Panc1 (cell line): ENCODE data around the gene FIGNL2.

Experiments
- POLR2AphosphoS5 ChIP-seq: IDR thresholded peaks from 2 replicates; pipeline ENCODE4 v1.6.1; 2012; ENCODE audit warnings: mild to moderate bottlenecking, low read depth, low read length, moderate library complexity
- TF ChIP-seq, protein P1 (sequence below): fragments of 450-650 bp; IDR thresholded peaks from 2 replicates; pipeline ENCODE4 v1.5.1; 2017; ENCODE audit warnings: mild to moderate bottlenecking

GRCh38 chr12:51827925-51828818 is 20.3 kb downstream of the FIGNL2 start:
- TF ChIP-seq, protein P1, sequence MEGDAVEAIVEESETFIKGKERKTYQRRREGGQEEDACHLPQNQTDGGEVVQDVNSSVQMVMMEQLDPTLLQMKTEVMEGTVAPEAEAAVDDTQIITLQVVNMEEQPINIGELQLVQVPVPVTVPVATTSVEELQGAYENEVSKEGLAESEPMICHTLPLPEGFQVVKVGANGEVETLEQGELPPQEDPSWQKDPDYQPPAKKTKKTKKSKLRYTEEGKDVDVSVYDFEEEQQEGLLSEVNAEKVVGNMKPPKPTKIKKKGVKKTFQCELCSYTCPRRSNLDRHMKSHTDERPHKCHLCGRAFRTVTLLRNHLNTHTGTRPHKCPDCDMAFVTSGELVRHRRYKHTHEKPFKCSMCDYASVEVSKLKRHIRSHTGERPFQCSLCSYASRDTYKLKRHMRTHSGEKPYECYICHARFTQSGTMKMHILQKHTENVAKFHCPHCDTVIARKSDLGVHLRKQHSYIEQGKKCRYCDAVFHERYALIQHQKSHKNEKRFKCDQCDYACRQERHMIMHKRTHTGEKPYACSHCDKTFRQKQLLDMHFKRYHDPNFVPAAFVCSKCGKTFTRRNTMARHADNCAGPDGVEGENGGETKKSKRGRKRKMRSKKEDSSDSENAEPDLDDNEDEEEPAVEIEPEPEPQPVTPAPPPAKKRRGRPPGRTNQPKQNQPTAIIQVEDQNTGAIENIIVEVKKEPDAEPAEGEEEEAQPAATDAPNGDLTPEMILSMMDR = no peak
- TF ChIP-seq POLR2AphosphoS5 = no peak
